Mesangial cell (primary cell): Measurements from ENCODE around the gene CYP2D6. TPM values are rescaled to one million over a fixed set of nuclear protein-coding genes. Genes with fewer than 3 reads are reported as not detected.

Source experiments
- total RNA-seq: library from RNA; depleted of rRNA; stranded (reverse); fragments of >200 nt; gene quantifications from 2 replicates; pipeline ENCODE4 v1.2.3, GENCODE V29; 2015

The CYP2D6 gene
- total RNA-seq, result 0.51 TPM in 1 of 2 replicates, not detected in the other

DNA sequence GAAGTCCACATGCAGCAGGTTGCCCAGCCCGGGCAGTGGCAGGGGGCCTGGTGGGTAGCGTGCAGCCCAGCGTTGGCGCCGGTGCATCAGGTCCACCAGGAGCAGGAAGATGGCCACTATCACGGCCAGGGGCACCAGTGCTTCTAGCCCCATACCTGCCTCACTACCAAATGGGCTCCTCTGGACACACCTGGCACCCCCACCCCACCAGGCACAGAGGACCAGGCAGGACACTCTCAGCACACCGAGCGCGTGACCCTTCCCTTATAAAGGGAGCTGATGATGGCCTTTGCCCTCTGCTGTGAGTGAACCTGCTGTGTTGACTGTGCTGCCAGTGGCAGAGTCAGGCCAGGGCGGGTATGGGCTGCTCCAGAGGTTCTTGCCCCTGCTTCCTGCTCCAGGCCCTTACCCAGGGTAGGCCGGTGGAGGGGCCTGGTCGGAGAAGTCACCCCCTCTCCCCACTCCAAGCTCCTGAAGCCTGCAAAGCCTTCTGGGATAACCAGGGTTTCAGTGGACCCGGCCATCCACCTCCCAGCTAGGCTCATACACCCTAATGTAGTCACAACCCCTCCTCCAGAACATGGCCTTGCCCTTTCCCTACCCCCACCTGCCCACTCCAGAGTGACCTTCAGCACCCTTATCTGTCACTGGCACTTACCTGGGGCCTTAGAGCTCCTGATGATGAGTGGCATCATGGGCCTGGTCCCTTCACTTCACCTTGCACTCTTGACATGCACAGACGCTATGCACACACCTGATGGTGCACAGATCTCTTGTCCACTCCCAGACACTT lies at the start of gene CYP2D6:
TSS of gene CYP2D6 (minus strand) at position 172 of the 793 bp plus-strand sequence. CDS start at position 153, 19 bp downstream.

DNA sequence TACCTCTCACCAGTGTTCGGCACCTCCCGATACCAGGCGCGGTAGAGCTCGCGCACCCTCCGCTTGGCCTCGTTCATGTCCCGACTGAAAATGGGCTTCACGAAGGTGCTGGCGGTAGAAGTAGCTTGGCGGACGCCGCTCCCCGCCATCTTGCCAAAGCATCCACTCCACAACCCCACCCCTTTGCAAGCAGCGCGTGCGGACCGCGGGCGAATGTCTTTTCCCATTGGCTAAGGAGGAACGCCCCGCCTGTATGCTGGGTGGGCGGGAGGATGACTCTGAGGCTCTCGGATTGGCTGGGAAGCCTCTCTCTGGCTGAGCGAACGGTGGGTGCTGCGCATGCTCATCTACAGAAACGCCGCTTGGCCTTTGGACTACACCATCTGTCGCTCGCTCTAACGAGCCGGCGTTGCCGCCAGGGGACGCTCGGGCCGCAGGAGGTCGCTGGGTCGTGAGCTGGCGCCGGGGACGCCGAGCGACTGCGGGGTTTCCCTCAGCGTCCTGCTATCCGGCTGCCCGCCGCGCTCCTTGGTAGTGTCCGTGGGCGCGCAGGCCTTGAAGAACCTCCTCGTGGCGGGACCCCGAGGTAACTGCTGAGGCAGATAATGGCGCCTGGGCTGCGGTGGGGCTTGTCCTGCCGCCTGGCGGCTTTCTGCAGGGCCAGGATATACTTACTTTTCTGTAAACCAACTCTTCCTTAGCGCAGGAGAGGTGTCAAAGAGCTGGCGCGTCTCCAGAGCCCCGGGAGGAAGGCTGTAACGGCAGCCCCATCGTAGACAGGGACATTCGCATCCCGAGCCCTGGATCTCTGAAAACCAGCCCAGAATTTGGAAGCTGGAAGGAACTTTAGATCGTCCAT lies 39.8 kb downstream of the CYP2D6 start, which contains the start of gene NDUFA6:
TSS of gene NDUFA6 (minus strand) at position 177 of the 859 bp plus-strand sequence. CDS start at position 149, 28 bp downstream.

DNA sequence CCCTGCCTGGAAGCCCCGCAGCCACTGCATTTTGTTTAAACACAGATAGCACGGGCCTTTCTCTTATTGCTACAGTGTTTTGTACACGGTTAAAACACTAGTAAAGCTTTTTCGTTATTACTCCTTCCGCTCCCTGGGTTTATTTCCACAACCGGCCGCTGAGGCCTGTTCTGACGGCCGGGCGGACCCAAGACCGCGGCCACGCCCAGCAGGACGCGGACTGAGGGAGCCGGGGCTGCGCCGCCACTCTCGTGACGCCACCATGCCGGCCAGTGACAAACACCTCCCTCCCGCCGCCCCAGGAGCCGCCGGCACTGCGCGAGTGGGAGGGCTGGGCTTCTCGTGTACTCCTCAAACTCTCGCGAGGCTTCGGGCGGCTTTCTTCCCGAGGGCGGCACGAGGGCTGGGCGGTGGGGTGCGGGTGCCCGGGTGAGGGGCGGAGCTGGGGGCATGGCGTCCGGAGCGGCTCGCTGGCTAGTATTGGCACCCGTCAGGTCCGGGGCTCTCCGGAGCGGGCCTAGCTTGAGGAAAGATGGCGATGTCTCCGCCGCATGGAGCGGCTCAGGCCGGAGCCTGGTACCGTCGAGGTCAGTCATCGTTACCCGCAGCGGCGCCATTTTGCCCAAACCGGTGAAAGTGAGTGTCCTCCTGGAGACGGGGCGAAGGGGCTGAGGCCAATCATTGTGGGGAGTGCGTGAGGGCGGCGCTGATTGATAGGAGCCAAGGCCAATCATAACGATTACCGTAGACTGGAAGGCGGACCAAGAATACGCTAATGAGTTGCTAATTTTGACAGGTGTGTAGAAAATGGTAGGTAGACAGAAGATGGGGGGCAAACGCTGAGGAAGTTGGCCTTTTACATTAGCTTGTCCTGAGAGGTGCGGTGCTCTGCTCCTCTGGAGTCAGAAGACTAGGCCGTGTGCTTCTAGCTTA lies 51.0 kb downstream of the CYP2D6 start, which contains the start of gene SMDT1:
TSS of gene SMDT1 (plus strand) at position 382 of the 933 bp plus-strand sequence. CDS start at position 451, 69 bp downstream.

Other genes with a start within 250 kb of the CYP2D6 start
- not detected in 2 replicates for gene SHISA8, start 215.7 kb downstream of the CYP2D6 start, total RNA-seq
- 0.16 and 0.25 TPM in 2 replicates for gene TNFRSF13C, start 204.0 kb downstream of the CYP2D6 start, total RNA-seq
- gene CENPM, start 183.7 kb downstream of the CYP2D6 start, total RNA-seq, result 7.1 and 76.3 TPM in 2 replicates
- 0.16 and 0.38 TPM in 2 replicates for gene SEPTIN3, start 161.4 kb downstream of the CYP2D6 start, total RNA-seq
- gene WBP2NL, start 132.0 kb downstream of the CYP2D6 start, total RNA-seq, result 0.38 TPM in 1 of 2 replicates, not detected in the other
- gene NAGA, start 60.0 kb downstream of the CYP2D6 start, total RNA-seq, result 40.9 and 49.9 TPM in 2 replicates
- gene PHETA2, start 56.6 kb downstream of the CYP2D6 start, total RNA-seq, result 12.5 and 14.3 TPM in 2 replicates
- 2.0 and 3.7 TPM in 2 replicates for gene SMDT1, start 51.1 kb downstream of the CYP2D6 start, total RNA-seq
- 36.1 and 45.3 TPM in 2 replicates for gene NDUFA6, start 40.0 kb downstream of the CYP2D6 start, total RNA-seq
- 24.4 and 24.6 TPM in 2 replicates for gene TCF20, start 139.8 kb upstream of the CYP2D6 start, total RNA-seq